ENCODE results near the gene TTLL9. TPM values are rescaled to one million over a fixed set of nuclear protein-coding genes. Genes with fewer than 3 reads are reported as not detected.

Gene TTLL9
- total RNA-seq, 1 donor from 2014 or later, result 0.24 TPM

- no peak for TF ChIP-seq CTCF (IDR thresholded peaks at IDR 0.05)
- Mint-ChIP-seq H3K36me3 (ENCODE audit: unreplicated experiment) (no peaks in the 10 kb centered on the region), H3K9me3 (ENCODE audit: unreplicated experiment) (no peaks in the 10 kb centered on the region), H3K27ac (ENCODE audit: unreplicated experiment) (no peak overlapping the region), H3K4me3 (ENCODE audit: unreplicated experiment) (no peak overlapping the region), H3K4me1 (ENCODE audit: unreplicated experiment) (no peaks in the 10 kb centered on the region), H3K27me3 (ENCODE audit: unreplicated experiment) (peaks cover 48% of the 10 kb centered on the region)
- no peak for DNase-seq (ENCODE audit: extremely low spot score, unreplicated experiment)
These were observed 53.2 kb downstream of the TTLL9 start for GRCh38 chr20:31923388-31924331.

DNA sequence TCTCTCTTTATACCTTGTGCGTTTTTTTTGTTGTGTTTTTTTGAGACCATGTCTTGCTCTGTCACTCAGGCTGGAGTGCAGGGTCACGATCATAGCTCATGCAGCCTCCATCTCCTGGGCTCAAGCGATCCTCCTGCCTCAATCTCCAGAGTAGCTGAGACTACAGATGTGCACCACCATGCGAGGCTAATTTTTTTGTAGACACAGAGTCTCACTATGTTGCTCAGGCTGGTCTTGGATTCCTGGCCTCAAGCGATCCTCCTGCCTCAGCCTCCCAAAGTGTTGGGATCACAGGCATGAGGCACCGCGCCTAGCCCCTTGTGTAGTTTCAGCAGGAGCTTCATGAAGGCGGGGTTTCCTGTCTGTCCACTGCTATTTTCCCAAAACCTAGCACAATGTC, 54.1 kb downstream of the TTLL9 start:
- Mint-ChIP-seq H3K27ac (ENCODE audit: unreplicated experiment) (no peak overlapping the region), H3K9me3 (ENCODE audit: unreplicated experiment) (no peaks in the 10 kb centered on the region), H3K4me3 (ENCODE audit: unreplicated experiment) (no peak overlapping the region), H3K36me3 (ENCODE audit: unreplicated experiment) (no peaks in the 10 kb centered on the region), H3K4me1 (ENCODE audit: unreplicated experiment) (no peaks in the 10 kb centered on the region), H3K27me3 (ENCODE audit: unreplicated experiment) (peaks cover 47% of the 10 kb centered on the region)
- TF ChIP-seq CTCF (IDR thresholded peaks at IDR 0.05), result no peak
- DNase-seq (ENCODE audit: extremely low spot score, unreplicated experiment), result no peak

DNA sequence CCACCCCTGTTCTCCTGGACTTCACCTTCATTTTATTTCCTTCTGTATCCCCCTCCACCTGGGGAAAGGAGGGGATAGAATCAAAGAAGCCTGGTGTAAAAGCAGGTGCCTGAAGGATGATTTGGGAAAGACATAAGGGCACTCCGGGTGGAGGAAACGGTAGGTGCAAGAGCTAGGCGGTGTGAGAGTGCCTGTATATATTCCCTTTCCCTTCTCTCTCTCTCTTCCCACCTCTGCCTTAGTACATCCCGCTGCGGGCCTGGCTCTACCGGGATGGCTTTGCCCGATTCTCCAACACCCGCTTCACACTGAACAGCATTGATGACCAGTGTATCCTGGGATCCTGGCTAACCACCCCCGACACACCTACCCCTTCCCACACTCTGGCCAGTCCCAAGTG, 55.2 kb downstream of the TTLL9 start:
- no peak for TF ChIP-seq CTCF (IDR thresholded peaks at IDR 0.05)
- H3K27me3 Mint-ChIP-seq (ENCODE audit: unreplicated experiment), result peaks cover 51% of the 10 kb centered on the region
- H3K27ac Mint-ChIP-seq (ENCODE audit: unreplicated experiment), result no peak overlapping the region
- H3K4me1 Mint-ChIP-seq (ENCODE audit: unreplicated experiment), result no peaks in the 10 kb centered on the region
- H3K9me3 Mint-ChIP-seq (ENCODE audit: unreplicated experiment), result no peaks in the 10 kb centered on the region
- H3K36me3 Mint-ChIP-seq (ENCODE audit: unreplicated experiment), result no peaks in the 10 kb centered on the region
- no peak for DNase-seq (ENCODE audit: extremely low spot score, unreplicated experiment)
- H3K4me3 Mint-ChIP-seq (ENCODE audit: unreplicated experiment), result no peak overlapping the region

GRCh38 chr20:31926493-31926892, 56.1 kb downstream of the TTLL9 start:
- H3K4me3 Mint-ChIP-seq (ENCODE audit: unreplicated experiment), result no peak overlapping the region

More at GRCh38 chr20:31926493-31926892, 56.1 kb downstream of the TTLL9 start:
- no peak for DNase-seq (ENCODE audit: extremely low spot score, unreplicated experiment)
- peaks cover 57% of the 10 kb centered on the region for H3K27me3 Mint-ChIP-seq (ENCODE audit: unreplicated experiment)
- no peak overlapping the region for H3K27ac Mint-ChIP-seq (ENCODE audit: unreplicated experiment)
- no peaks in the 10 kb centered on the region for H3K9me3 Mint-ChIP-seq (ENCODE audit: unreplicated experiment)
- no peaks in the 10 kb centered on the region for H3K4me1 Mint-ChIP-seq (ENCODE audit: unreplicated experiment)
- no peak for TF ChIP-seq CTCF (IDR thresholded peaks at IDR 0.05)
- no peaks in the 10 kb centered on the region for H3K36me3 Mint-ChIP-seq (ENCODE audit: unreplicated experiment)
